AG04450 (cell line): ENCODE results near the gene OR6B1. TPM values are rescaled to one million over a fixed set of nuclear protein-coding genes. Genes with fewer than 3 reads are reported as not detected.

Experiments used
- CTCF ChIA-PET: fragments of 300-600, 350-600 bp; formaldehyde crosslinking; extraction: SDS; loops from one replicate; lab custom pipeline; 2022; ENCODE audit warnings: antibody characterized with exemption, inconsistent platforms; lab: Charles Lee
- POLR2A ChIA-PET: fragments of 350-600 bp; formaldehyde crosslinking; extraction: SDS; loops from one replicate; lab custom pipeline; 2021; ENCODE audit warnings: antibody characterized with exemption, inconsistent platforms; lab: Yijun Ruan, JAX
- DNase-seq: peaks from one replicate; pipeline ENCODE4 v3.0.0-alpha.2; 2011; ENCODE audit warnings: low read depth, low spot score
- H3K27ac ChIP-seq: one replicate; pipeline ENCODE4 v1.5.1; 2012; ENCODE audit warnings: low read depth, low read length, control low read depth
- H3K27me3 ChIP-seq: one replicate; pipeline ENCODE4 v1.6.0; 2012; ENCODE audit warnings: low read length; ENCODE audit not compliant: control insufficient read depth, insufficient read depth
- H3K4me3 ChIP-seq: 2 replicates; pipeline ENCODE4 v1.5.1; 2011; ENCODE audit warnings: mild to moderate bottlenecking, low read depth, low read length, control low read depth
- H3K9me3 ChIP-seq: 2 replicates; pipeline ENCODE4 v1.5.1; 2012; ENCODE audit warnings: low read length; ENCODE audit not compliant: control insufficient read depth, insufficient read depth
- CTCF ChIP-seq: IDR thresholded peaks from 2 replicates; pipeline ENCODE4 v1.5.1; 2011; ENCODE audit warnings: low read depth, low read length, control low read depth, inconsistent platforms
- polyA plus RNA-seq: library from polyadenylated mRNA; depleted of rRNA; stranded (reverse); fragments of >200 nt; gene quantifications from 2 replicates; pipeline ENCODE4 v1.2.3, GENCODE V29; 2011; rRNA removed

OR6B1 gene
- polyA plus RNA-seq, 1 experiment, result not detected

- CTCF ChIA-PET, result no interaction called here
Measured at GRCh38 chr7:144057954-144058353, 57.8 kb downstream of the OR6B1 start.

More at GRCh38 chr7:144057954-144058353, 57.8 kb downstream of the OR6B1 start:
- POLR2A ChIA-PET, result no interaction called here
- Histone ChIP-seq H3K4me3 (no peak overlapping the region), H3K27ac (no peak overlapping the region), H3K27me3 (no peaks in the 10 kb centered on the region), H3K9me3 (no peaks in the 10 kb centered on the region)
- DNase-seq, result no peak
- no peak for TF ChIP-seq CTCF

Other genes starting within 250 kb of the OR6B1 start
- gene CTAGE6, start 242.6 kb upstream of the OR6B1 start, polyA plus RNA-seq, result not detected in 2 replicates
- 57.0 and 61.3 TPM in 2 replicates for gene TCAF1, start 98.1 kb upstream of the OR6B1 start, polyA plus RNA-seq
- gene OR2F2, start 65.1 kb upstream of the OR6B1 start, polyA plus RNA-seq, result not detected in 2 replicates
- gene OR2F1, start 45.5 kb upstream of the OR6B1 start, polyA plus RNA-seq, result not detected in 2 replicates
- gene OR2A5, start 48.6 kb downstream of the OR6B1 start, polyA plus RNA-seq, result not detected in 2 replicates
- gene OR2A25, start 69.5 kb downstream of the OR6B1 start, polyA plus RNA-seq, result not detected in 2 replicates
- gene OR2A12, start 86.0 kb downstream of the OR6B1 start, polyA plus RNA-seq, result not detected in 2 replicates
- gene OR2A2, start 109.3 kb downstream of the OR6B1 start, polyA plus RNA-seq, result not detected in 2 replicates
- not detected in 2 replicates for gene OR2A14, start 122.9 kb downstream of the OR6B1 start, polyA plus RNA-seq
- 0.04 TPM in 1 of 2 replicates, not detected in the other for gene CTAGE4, start 183.1 kb downstream of the OR6B1 start, polyA plus RNA-seq
- gene ARHGEF35, start 195.5 kb downstream of the OR6B1 start, polyA plus RNA-seq, result 0.10 and 0.20 TPM in 2 replicates
- not detected in 2 replicates for gene OR2A42, start 239.3 kb downstream of the OR6B1 start, polyA plus RNA-seq